ENCODE measurements around the gene SPATA33. TPM values are rescaled to one million over a fixed set of nuclear protein-coding genes. Genes with fewer than 3 reads are reported as not detected.

The SPATA33 gene
- total and polyA plus RNA-seq, 4 donors: 5.4 to 19.1 (median 8.8) TPM

DNA sequence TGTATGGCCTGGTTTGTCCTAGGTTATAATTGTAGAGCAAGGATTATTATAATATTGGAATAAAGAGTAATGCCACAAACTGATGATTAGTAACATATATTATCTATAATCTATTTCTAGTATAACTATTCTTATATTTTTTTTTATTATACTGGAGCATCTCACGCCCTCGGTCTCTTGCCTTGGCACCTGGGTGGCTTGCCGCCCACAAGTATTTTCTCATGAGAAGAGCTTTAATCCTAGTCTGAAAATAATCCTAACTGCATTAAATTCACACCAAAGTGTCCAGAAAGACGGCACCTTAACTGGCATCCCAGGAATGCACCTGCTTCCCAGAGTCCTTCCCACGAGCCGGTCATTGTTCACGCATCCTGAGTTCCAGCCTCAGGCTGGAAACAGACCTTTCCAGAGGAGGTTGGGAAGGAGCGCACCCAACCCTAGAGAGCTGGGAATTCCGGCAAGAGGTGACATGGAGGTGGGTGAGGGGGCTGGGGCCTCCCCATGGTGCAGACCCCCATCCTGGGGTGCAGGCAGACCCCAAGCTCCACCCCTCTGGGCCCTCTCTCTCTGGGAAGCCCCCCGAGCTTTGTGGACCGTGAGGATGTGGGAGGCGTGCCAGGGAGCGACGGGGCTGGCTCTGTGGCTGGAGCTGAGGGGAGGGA lies 16.0 kb upstream of the SPATA33 start:
- Histone ChIP-seq H3K9ac (ENCODE audit: insufficient read depth in 1 of 2, low read length in 2 of 2) (no peak overlapping the region), H3K27ac (ENCODE audit: low read depth in 1 of 2, low read length in 1 of 2) (no peak overlapping the region), H3K9me3 (ENCODE audit: control insufficient read depth in 4 of 4, insufficient read depth in 3 of 4, low read length in 3 of 4) (no peaks in the 10 kb centered on the region), H3K36me3 (ENCODE audit: control insufficient read depth in 4 of 4, insufficient read depth in 4 of 4, low read length in 4 of 4) (peaks cover 3 to 28% (median 10%) of the 10 kb centered on the region in 4 donors), H3K4me3 (no peak overlapping the region), H3K27me3 (ENCODE audit: control insufficient read depth in 3 of 3, insufficient read depth in 3 of 3, low read length in 2 of 3) (no peaks in the 10 kb centered on the region), H3K4me1 (ENCODE audit: control insufficient read depth in 5 of 5, insufficient read depth in 5 of 5, low read length in 5 of 5) (peaks cover 0 to 8% (median 0%) of the 10 kb centered on the region in 5 donors)
- DNase-seq (no peak), ATAC-seq (ENCODE audit: insufficient read depth, low FRiP score) (no peak)
- no peak for TF ChIP-seq CTCF (IDR thresholded peaks at IDR 0.05; ENCODE audit: control extremely low read depth, extremely low read depth)
- 50 to 51% methylated on average over 14 of the region's 14 CpGs for WGBS, 2 donors

GRCh38 chr16:89642574-89642973 lies 15.1 kb upstream of the SPATA33 start:
- Histone ChIP-seq H3K9me3 (ENCODE audit: control insufficient read depth in 4 of 4, insufficient read depth in 3 of 4, low read length in 3 of 4) (no peaks in the 10 kb centered on the region), H3K4me3 (no peak overlapping the region), H3K27ac (ENCODE audit: low read depth in 1 of 2, low read length in 1 of 2) (no peak overlapping the region), H3K36me3 (ENCODE audit: control insufficient read depth in 4 of 4, insufficient read depth in 4 of 4, low read length in 4 of 4) (peaks cover 7 to 36% (median 16%) of the 10 kb centered on the region in 4 donors), H3K4me1 (ENCODE audit: control insufficient read depth in 5 of 5, insufficient read depth in 5 of 5, low read length in 5 of 5) (peaks cover 0 to 8% (median 0%) of the 10 kb centered on the region in 5 donors), H3K27me3 (ENCODE audit: control insufficient read depth in 3 of 3, insufficient read depth in 3 of 3, low read length in 2 of 3) (no peaks in the 10 kb centered on the region), H3K9ac (ENCODE audit: insufficient read depth in 1 of 2, low read length in 2 of 2) (no peak overlapping the region)
- TF ChIP-seq CTCF (IDR thresholded peaks at IDR 0.05; ENCODE audit: control extremely low read depth, extremely low read depth): no peak
- 84 to 88% methylated on average over 13 of the region's 13 CpGs for WGBS, 2 donors
- ATAC-seq (ENCODE audit: insufficient read depth, low FRiP score): no peak
- no peak for DNase-seq

DNA sequence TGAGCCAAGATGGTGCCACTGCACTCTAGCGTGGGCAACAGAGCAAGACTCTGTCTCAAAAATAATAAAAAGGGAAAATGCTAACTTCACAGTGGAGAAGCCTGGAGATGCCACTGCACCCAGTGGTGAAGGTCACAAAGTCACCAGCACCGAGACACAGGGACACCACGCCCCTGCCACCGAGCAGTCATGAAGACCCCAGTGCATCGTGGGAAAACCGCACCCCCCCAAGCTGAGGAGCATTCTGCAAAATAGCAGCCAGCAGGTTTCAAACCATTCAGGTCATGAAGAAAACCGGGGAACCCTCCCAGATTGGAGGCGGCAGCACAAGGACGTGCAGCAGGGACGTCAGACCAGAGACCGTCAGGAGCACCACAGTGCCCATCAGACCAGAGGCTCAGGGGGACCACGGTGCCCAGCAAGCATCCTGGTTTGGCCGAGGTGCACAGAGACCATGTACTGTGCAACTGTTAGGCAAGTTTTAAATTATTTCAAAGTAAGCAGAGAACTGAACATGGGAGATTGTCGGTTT lies 13.8 kb upstream of the SPATA33 start:
- Histone ChIP-seq H3K27ac (ENCODE audit: low read depth in 1 of 2, low read length in 1 of 2) (no peak overlapping the region), H3K9me3 (ENCODE audit: control insufficient read depth in 4 of 4, insufficient read depth in 3 of 4, low read length in 3 of 4) (no peaks in the 10 kb centered on the region), H3K27me3 (ENCODE audit: control insufficient read depth in 3 of 3, insufficient read depth in 3 of 3, low read length in 2 of 3) (no peaks in the 10 kb centered on the region), H3K4me3 (no peak overlapping the region), H3K9ac (ENCODE audit: insufficient read depth in 1 of 2, low read length in 2 of 2) (no peak overlapping the region), H3K36me3 (ENCODE audit: control insufficient read depth in 4 of 4, insufficient read depth in 4 of 4, low read length in 4 of 4) (peaks cover 7 to 40% (median 16%) of the 10 kb centered on the region in 4 donors), H3K4me1 (ENCODE audit: control insufficient read depth in 5 of 5, insufficient read depth in 5 of 5, low read length in 5 of 5) (peaks cover 0 to 8% (median 0%) of the 10 kb centered on the region in 5 donors)
- DNase-seq (no peak), ATAC-seq (ENCODE audit: insufficient read depth, low FRiP score) (no peak)
- TF ChIP-seq CTCF (IDR thresholded peaks at IDR 0.05; ENCODE audit: control extremely low read depth, extremely low read depth): no peak
- WGBS, 2 donors: 80 to 91% methylated on average over 14 of the region's 14 CpGs
